GM12878 (cell line): ENCODE measurements around the gene H2AZ2. TPM values are rescaled to one million over a fixed set of nuclear protein-coding genes. Genes with fewer than 3 reads are reported as not detected.
A peak's percentile ranks its signal among the peaks of the same experiment; 100 is the strongest.

Experiments
- ATAC-seq: fragments of 200-7000 bp; cut with Tn5 transposase; 3 replicates; pipeline ENCODE4 v1.9.1; 2020; ENCODE audit warnings: mild to moderate bottlenecking, moderate library complexity
- BruUV-seq: library from RNA; stranded (reverse); fragments of 400-500 nt; replicated peaks from 2 replicates; lab custom pipeline; 2021; lab: Mats Ljungman, UMichigan
- CTCF ChIA-PET: fragments of 300-600 bp; sonication (Branson Sonifier 250); formaldehyde crosslinking; extraction: SDS; loops from one replicate; lab custom pipeline; 2021; ENCODE audit warnings: inconsistent platforms; lab: Yijun Ruan, JAX
- POLR2A ChIA-PET: fragments of 350-600 bp; formaldehyde crosslinking; extraction: SDS; loops from one replicate; lab custom pipeline; 2021; ENCODE audit warnings: inconsistent platforms; lab: Charles Lee
- RAD21 ChIA-PET: fragments of 300-600 bp; sonication (Branson Sonifier 250); formaldehyde crosslinking; loops from one replicate; lab custom pipeline; 2023; ENCODE audit warnings: antibody characterized with exemption; ENCODE audit not compliant: unreplicated experiment; lab: Charles Lee
- SMC1A ChIA-PET: fragments of 300-600 bp; sonication (Branson Sonifier 250); formaldehyde crosslinking; loops from one replicate; lab custom pipeline; 2023; ENCODE audit not compliant: unreplicated experiment, uncharacterized antibody; lab: Charles Lee
- DNase-seq: peaks from one replicate; pipeline ENCODE4 v3.0.0-alpha.2; 2011; ENCODE audit warnings: low read depth, low spot score
- FAIRE-seq: peaks from 3 replicates; lab custom pipeline; 2011; peaks lifted over from hg19 to GRCh38; lab: Jason Lieb, UNC
- H2AFZ ChIP-seq: 2 replicates; pipeline ENCODE4 v1.6.0; 2011; ENCODE audit warnings: low read depth, low read length, control low read depth; ENCODE audit not compliant: control insufficient read depth
- H3K27ac ChIP-seq: 2 replicates; pipeline ENCODE4 v1.5.1; 2011; ENCODE audit warnings: control low read depth; ENCODE audit not compliant: control insufficient read depth, insufficient read depth
- H3K27me3 ChIP-seq, 2 experiments: replicated peaks in 1 of 2; 2 replicates each; pipeline versions ENCODE4 v1.6.0 to v1.6.1; 2011; ENCODE audit warnings: low read length in 1 of 2; ENCODE audit not compliant: control insufficient read depth in 2 of 2, insufficient read depth in 2 of 2
- H3K36me3 ChIP-seq, 2 experiments: 2 replicates each; pipeline ENCODE4 v1.5.1; 2011; ENCODE audit warnings: low read length in 1 of 2; ENCODE audit not compliant: control insufficient read depth in 2 of 2, insufficient read depth in 2 of 2
- H3K4me1 ChIP-seq: 2 replicates; pipeline ENCODE4 v1.6.1; 2011; ENCODE audit warnings: mild to moderate bottlenecking, low read length, moderate library complexity, mixed read lengths; ENCODE audit not compliant: control insufficient read depth, insufficient read depth
- H3K4me2 ChIP-seq: 2 replicates; pipeline ENCODE4 v1.6.0; 2011; ENCODE audit warnings: control low read depth; ENCODE audit not compliant: control insufficient read depth, insufficient read depth
- H3K4me3 ChIP-seq: fragments of 200-600 bp; sonication (generic); 2 replicates; pipeline ENCODE4 v1.5.1; 2016
- H3K79me2 ChIP-seq: 2 replicates; pipeline ENCODE4 v1.6.0; 2011; ENCODE audit warnings: low read length; ENCODE audit not compliant: control insufficient read depth, insufficient read depth
- H3K9ac ChIP-seq: 2 replicates; pipeline ENCODE4 v1.8.0; 2011; ENCODE audit warnings: low read length, control low read depth, mixed read lengths; ENCODE audit not compliant: control insufficient read depth, insufficient read depth
- H3K9me3 ChIP-seq: replicated peaks from 3 replicates; pipeline ENCODE4 v1.5.1; 2011; ENCODE audit warnings: mild to moderate bottlenecking, low read length; ENCODE audit not compliant: control insufficient read depth, insufficient read depth
- H4K20me1 ChIP-seq: 2 replicates; pipeline ENCODE4 v1.6.0; 2011; ENCODE audit not compliant: control insufficient read depth, insufficient read depth
- ATF3 ChIP-seq: IDR thresholded peaks from 2 replicates; pipeline ENCODE4 v1.6.1; 2011; ENCODE audit warnings: low read depth, mild to moderate bottlenecking, low read length, moderate library complexity, borderline replicate concordance; ENCODE audit errors: extremely low read depth
- CBX3 ChIP-seq: fragments of 200-600 bp; sonication (generic); IDR thresholded peaks from 2 replicates; pipeline ENCODE4 v1.6.1; 2016; ENCODE audit warnings: low read depth, borderline replicate concordance
- CEBPB ChIP-seq, 2 experiments: fragments of 150-350 bp in 1 of 2; IDR thresholded peaks; 2 replicates each; pipeline ENCODE4 v1.6.1; 2012 to 2014; ENCODE audit warnings: low read depth in 2 of 2, low read length in 2 of 2, borderline replicate concordance in 1 of 2, inconsistent platforms in 1 of 2
- EED ChIP-seq: sonication (generic); IDR thresholded peaks from 2 replicates; pipeline ENCODE4 v1.6.1; 2016; ENCODE audit warnings: antibody characterized with exemption, low read depth
- ESRRA ChIP-seq: IDR thresholded peaks from 2 replicates; pipeline ENCODE4 v1.6.1; 2012; ENCODE audit warnings: mild to moderate bottlenecking, low read length, improper control_type of control experiment
- ETV6 ChIP-seq, 2 experiments: fragments of 450-650 bp in 1 of 2; IDR thresholded peaks in 1 of 2; conservative IDR thresholded peaks in 1 of 2; 2 replicates each; pipeline ENCODE4 v1.6.1; 2014; ENCODE audit warnings: antibody characterized with exemption in 1 of 2, borderline replicate concordance in 1 of 2, low read depth in 1 of 2, mild to moderate bottlenecking in 1 of 2, moderate library complexity in 1 of 2
- HSF1 ChIP-seq: fragments of 150-350 bp; IDR thresholded peaks from 2 replicates; pipeline ENCODE4 v1.6.1; 2014; ENCODE audit warnings: mild to moderate bottlenecking, low read depth, low read length
- NFYB ChIP-seq: IDR thresholded peaks from 2 replicates; pipeline ENCODE4 v1.6.1; 2011; ENCODE audit warnings: low read depth, mild to moderate bottlenecking, low read length, improper control_type of control experiment, moderate library complexity; ENCODE audit not compliant: insufficient read depth
- NR2F1 ChIP-seq: fragments of 450-650 bp; conservative IDR thresholded peaks from 2 replicates; pipeline ENCODE4 v1.6.1; 2017; ENCODE audit warnings: mild to moderate bottlenecking
- TAF1 ChIP-seq: IDR thresholded peaks from 2 replicates; pipeline ENCODE4 v1.6.1; 2011; ENCODE audit warnings: mild to moderate bottlenecking, low read depth, low read length, borderline replicate concordance
- TBL1XR1 ChIP-seq: IDR thresholded peaks from 2 replicates; pipeline ENCODE4 v1.6.1; 2012; ENCODE audit warnings: low read depth, low read length, improper control_type of control experiment
- TCF7 ChIP-seq: IDR thresholded peaks from 2 replicates; pipeline ENCODE4 v1.6.1; 2014; ENCODE audit warnings: antibody characterized with exemption, borderline replicate concordance
- ZBED1 ChIP-seq: IDR thresholded peaks from 2 replicates; pipeline ENCODE4 v1.6.1; 2016; ENCODE audit warnings: borderline replicate concordance
- ZBTB40 ChIP-seq: fragments of 450-650 bp; IDR thresholded peaks from 2 replicates; pipeline ENCODE4 v1.6.1; 2016; ENCODE audit warnings: mild to moderate bottlenecking, moderate library complexity, borderline replicate concordance
- ZNF24 ChIP-seq: fragments of 450-650 bp; IDR thresholded peaks from 2 replicates; pipeline ENCODE4 v1.6.1; 2017; ENCODE audit warnings: antibody characterized with exemption, mild to moderate bottlenecking
- ZNF622 ChIP-seq: fragments of 450-650 bp; IDR thresholded peaks from 2 replicates; pipeline ENCODE4 v1.6.1; 2017; ENCODE audit warnings: mild to moderate bottlenecking, inconsistent platforms
- ZZZ3 ChIP-seq: IDR thresholded peaks from 2 replicates; pipeline ENCODE4 v1.6.1; 2011; ENCODE audit warnings: low read depth; ENCODE audit not compliant: control insufficient read depth, insufficient read length
- WGBS: methylation state at CpG from one replicate; pipeline ENCODE4 v1.1.6; 2016; ENCODE audit warnings: low lambda C conversion rate; ENCODE audit not compliant: insufficient replicate concordance, insufficient coverage; ENCODE audit errors: missing lambda C conversion rate; 5-methylcytosine and 5-hydroxymethylcytosine counted together
- in situ Hi-C: fragments of 300-500 bp; cut with MboI; formaldehyde crosslinking; loops from 9 replicates; pipeline ENCODE4 v1.14.3; 2018; ENCODE audit warnings: mixed read lengths
- intact Hi-C: fragments of 100-400 bp; cut with micrococcal nuclease; formaldehyde crosslinking; loops from one replicate; pipeline ENCODE4 v1.14.2; 2022; ENCODE audit not compliant: unreplicated experiment
- polyA plus RNA-seq, 11 experiments: library from polyadenylated mRNA; depleted of rRNA in 4 of 11; unstranded in 6 of 11; stranded (reverse) in 5 of 11; fragments of >200 nt; fragmentation: Nextera tagmentation in 4 of 11; fragmentation: Illumina TruSeq in 1 of 11; extraction: Ambion mirVana in 4 of 11; extraction: Trizol in 1 of 11; gene quantifications; 1 replicate in 1 of 11; 2 replicates in 10 of 11; pipeline versions ENCODE4 v1.2.1 to v1.2.3, GENCODE V29; 2011 to 2016; ENCODE audit warnings: inconsistent platforms in 2 of 11, missing spikeins in 2 of 11, low read depth in 1 of 11
- total RNA-seq, 4 experiments: library from RNA; depleted of rRNA in 3 of 4; stranded (reverse); fragments of >200 nt in 3 of 4; fragmentation: Illumina TruSeq in 1 of 4; extraction: Trizol in 1 of 4; gene quantifications; 2 replicates each; pipeline versions ENCODE4 v1.2.1 to v1.2.3, GENCODE V29; 2013 to 2021

H2AZ2 gene
- total and polyA plus RNA-seq, 10 of the 15 experiments (the other 5 are each of a cell fraction or from before 2014, with no cell fraction given): 118 to 366 (median 223) TPM

- peak; percentile 44 for FAIRE-seq
- TF ChIP-seq ZNF24: no peak
- no peak for TF ChIP-seq HSF1
- peak; percentile 70 for TF ChIP-seq NR2F1
- TF ChIP-seq ATF3: no peak
- TF ChIP-seq ZNF622: no peak
- TF ChIP-seq TAF1: peak; percentile 87
- no peak for TF ChIP-seq TBL1XR1
- TF ChIP-seq ETV6 (conservative IDR thresholded peaks at IDR 0.05 in 1 of 2, IDR thresholded peaks at IDR 0.05 in 1 of 2; ENCODE audit: borderline replicate concordance in 1 of 2, low read depth in 1 of 2): no peak
- TF ChIP-seq EED: peak; percentile 29; the same call in 1 of the 2 replicates
- TF ChIP-seq CBX3: no peak
- peak; percentile 94 for TF ChIP-seq NFYB
- no peak for TF ChIP-seq ESRRA
- TF ChIP-seq ZBED1: no peak; the same call in 1 of the 2 replicates
- no peak for TF ChIP-seq CEBPB (IDR thresholded peaks at IDR 0.05; ENCODE audit: borderline replicate concordance in 1 of 2, low read depth in 2 of 2, low read length in 2 of 2)
- TF ChIP-seq TCF7: no peak
- TF ChIP-seq ZZZ3: no peak
- TF ChIP-seq ZBTB40: no peak
Measured at GRCh38 chr7:44796504-44797328, 51.2 kb downstream of the H2AZ2 start, which contains the start of gene PPIA. PPIA (plus strand) TSS chr7:44796681; CDS start chr7:44796725, 44 bp downstream.

More at GRCh38 chr7:44796504-44797328, 51.2 kb downstream of the H2AZ2 start, which contains the start of gene PPIA:
- peaks cover 7% of the 10 kb centered on the region for H4K20me1 ChIP-seq
- CTCF ChIA-PET: interaction anchor here (0.7 to 3.1 kb wide), 5 partner anchors 50 to 214 kb away, joined by 3 to 19 read pairs (median 4); no protein-coding TSS in a partner anchor
- peak within 1 kb of the TSS; percentile 96 for H3K4me2 ChIP-seq
- DNase-seq (peak; percentile 87), ATAC-seq (peak; percentile 91)
- no peaks in the 10 kb centered on the region for H3K27me3 ChIP-seq
- in situ Hi-C loops: no loop called here
- peak within 1 kb of the TSS; percentile 99 for H3K27ac ChIP-seq
- peak within 1 kb of the TSS; percentile 83 for H2AFZ ChIP-seq
- H3K4me1 ChIP-seq: peaks cover 3% of the 10 kb centered on the region
- POLR2A ChIA-PET: interaction anchor here (0.6 to 3.1 kb wide), 6 partner anchors 34 to 456 kb away, joined by 3 to 36 read pairs (median 4); partner anchors contain the start of genes DDX56 and H2AZ2
- peaks cover 8 to 32% of the 10 kb centered on the region in 2 experiments for H3K36me3 ChIP-seq
- TSS peak; percentile 75 for BruUV-seq
- peak within 1 kb of the TSS; percentile 96 for H3K4me3 ChIP-seq
- SMC1A ChIA-PET: interaction anchor here (0.6 to 2.1 kb wide), 4 partner anchors 28 to 209 kb away, joined by 3 to 9 read pairs (median 4); partner anchors contain the start of gene OGDH
- WGBS: under 1% methylated on average over 76 of the region's 99 CpGs
- intact Hi-C loops: loop anchor here (1.0 to 5.0 kb wide), 4 partner anchors 45 to 214 kb away; partner anchors contain the start of genes OGDH and TMED4
- no peaks in the 10 kb centered on the region for H3K9me3 ChIP-seq
- peaks cover 51% of the 10 kb centered on the region for H3K79me2 ChIP-seq
- RAD21 ChIA-PET: interaction anchor here (0.7 to 2.4 kb wide), 4 partner anchors 46 to 158 kb away, joined by 3 to 20 read pairs (median 5); partner anchors contain the start of gene H2AZ2
- peak within 1 kb of the TSS; percentile 100 for H3K9ac ChIP-seq
